B cell (primary cell): Measurements from ENCODE around the gene CMPK2. TPM values are rescaled to one million over a fixed set of nuclear protein-coding genes. Genes with fewer than 3 reads are reported as not detected.
A peak's percentile ranks its signal among the peaks of the same experiment; 100 is the strongest.

Experiments
- ATAC-seq: fragments of 200-7000 bp; cut with Tn5 transposase; one replicate; pipeline ENCODE4 v1.10.0; 2021; ENCODE audit warnings: low read depth, mild to moderate bottlenecking, moderate number of reproducible peaks, moderate library complexity
- CTCF ChIA-PET: fragments of 350-600 bp; sonication (Branson Sonifier 250); formaldehyde crosslinking; loops from one replicate; lab custom pipeline; 2021; ENCODE audit warnings: antibody characterized with exemption, inconsistent platforms; lab: Charles Lee
- POLR2A ChIA-PET: fragments of 350-600 bp; sonication (Branson Sonifier 250); formaldehyde crosslinking; loops from one replicate; lab custom pipeline; 2021; ENCODE audit warnings: antibody characterized with exemption; lab: Charles Lee
- DNase-seq: peaks from one replicate; pipeline ENCODE4 v3.0.0; 2013
- H2AFZ ChIP-seq: 2 replicates; pipeline ENCODE4 v1.6.1; 2012; ENCODE audit warnings: mild to moderate bottlenecking, low read depth, low read length; ENCODE audit not compliant: insufficient read depth, poor library complexity, severe bottlenecking
- H3K27ac ChIP-seq, 2 donors: 1 replicate in 1 of 2; 2 replicates in 1 of 2; pipeline ENCODE4 v1.5.1; 2012 to 2013; ENCODE audit warnings: low read length in 2 of 2, mild to moderate bottlenecking in 2 of 2, moderate library complexity in 1 of 2
- H3K27me3 ChIP-seq, 4 experiments: fragments of 200-600 bp in 1 of 4; sonication (generic) in 1 of 4; replicated peaks in 1 of 4; 1 replicate in 2 of 4; 2 replicates in 2 of 4; pipeline versions ENCODE4 v1.6.1 to v1.7.0; 2013 to 2016; ENCODE audit warnings: low read length in 3 of 4, mild to moderate bottlenecking in 2 of 4, mixed read lengths in 1 of 4, moderate library complexity in 1 of 4; ENCODE audit not compliant: insufficient read depth in 4 of 4, control insufficient read depth in 3 of 4; ENCODE audit errors: control extremely low read depth in 1 of 4
- H3K36me3 ChIP-seq, 2 experiments: replicated peaks in 1 of 2; 1 replicate in 1 of 2; 2 replicates in 1 of 2; pipeline versions ENCODE4 v1.6.1 to v1.7.1; 2013; ENCODE audit warnings: low read length in 1 of 2; ENCODE audit not compliant: insufficient read depth in 2 of 2, control insufficient read depth in 1 of 2; ENCODE audit errors: control extremely low read depth in 1 of 2, extremely low read depth in 1 of 2
- H3K4me1 ChIP-seq, 2 donors: fragments of 200-600 bp in 1 of 2; sonication (generic) in 1 of 2; 1 replicate in 1 of 2; 2 replicates in 1 of 2; pipeline versions ENCODE4 v1.5.1 to v1.6.1; 2013 to 2017; ENCODE audit warnings: low read length in 2 of 2; ENCODE audit not compliant: control insufficient read depth in 2 of 2, insufficient read depth in 2 of 2
- H3K4me2 ChIP-seq: replicated peaks from 2 replicates; pipeline ENCODE3; 2012; ENCODE audit warnings: mild to moderate bottlenecking, low read depth, low read length; ENCODE audit not compliant: poor library complexity, severe bottlenecking
- H3K4me3 ChIP-seq, 5 experiments: fragments of 200-600 bp in 1 of 5; sonication (generic) in 1 of 5; 1 replicate in 3 of 5; 2 replicates in 2 of 5; pipeline versions ENCODE4 v1.5.1 to v1.7.0; 2011 to 2016; ENCODE audit warnings: low read length in 4 of 5, mild to moderate bottlenecking in 4 of 5, low read depth in 2 of 5, control low read depth in 1 of 5, moderate library complexity in 1 of 5; ENCODE audit not compliant: insufficient read depth in 1 of 5; ENCODE audit errors: control extremely low read depth in 1 of 5, extremely low read depth in 1 of 5
- H3K79me2 ChIP-seq: fragments of 200-600 bp; sonication (generic); one replicate; pipeline ENCODE4 v1.6.0; 2016; ENCODE audit warnings: low read length; ENCODE audit not compliant: control insufficient read depth, insufficient read depth
- H3K9ac ChIP-seq: fragments of 200-600 bp; sonication (generic); 2 replicates; pipeline ENCODE4 v1.6.1; 2017; ENCODE audit warnings: mild to moderate bottlenecking, low read length, moderate library complexity
- H3K9me3 ChIP-seq, 3 donors: one replicate each; pipeline versions ENCODE4 v1.6.1 to v1.7.1; 2013; ENCODE audit warnings: low read length in 2 of 3; ENCODE audit not compliant: control insufficient read depth in 2 of 3, insufficient read depth in 1 of 3; ENCODE audit errors: control extremely low read depth in 1 of 3
- H4K20me1 ChIP-seq: 2 replicates; pipeline ENCODE4 v1.6.0; 2012; ENCODE audit warnings: mild to moderate bottlenecking, low read length; ENCODE audit not compliant: insufficient read depth, control insufficient read depth, poor library complexity, severe bottlenecking
- H3K27ac Mint-ChIP-seq: one replicate; pipeline ENCODE4 v1.8.0; 2021; ENCODE audit warnings: mixed read lengths
- H3K27me3 Mint-ChIP-seq: one replicate; pipeline ENCODE4 v1.8.0; 2021; ENCODE audit warnings: mixed read lengths
- H3K4me1 Mint-ChIP-seq: one replicate; pipeline ENCODE4 v1.8.0; 2021; ENCODE audit warnings: mixed read lengths
- H3K4me3 Mint-ChIP-seq: one replicate; pipeline ENCODE4 v1.8.0; 2021; ENCODE audit warnings: mixed read lengths
- H3K9me3 Mint-ChIP-seq: one replicate; pipeline ENCODE4 v1.8.0; 2022; ENCODE audit warnings: mixed read lengths; ENCODE audit not compliant: insufficient read depth
- EZH2 ChIP-seq: IDR thresholded peaks from 2 replicates; pipeline ENCODE4 v1.6.1; 2012; ENCODE audit warnings: borderline replicate concordance, low read depth, mild to moderate bottlenecking, moderate library complexity, low read length; ENCODE audit not compliant: insufficient read depth, poor library complexity, severe bottlenecking
- WGBS: methylation state at CpG from one replicate; pipeline ENCODE4 v1.1.5; 2013; ENCODE audit warnings: missing lambda C conversion rate; ENCODE audit not compliant: insufficient coverage; 5-methylcytosine and 5-hydroxymethylcytosine counted together
- intact Hi-C: fragments of 100-400 bp; cut with micrococcal nuclease; formaldehyde crosslinking; loops from one replicate; pipeline ENCODE4 v1.10.0; 2022
- polyA minus RNA-seq: library from RNA; depleted of rRNA, polyadenylated mRNA; stranded (reverse); fragments of >200 nt; gene quantifications from 2 replicates; pipeline ENCODE4 v1.2.3, GENCODE V29; 2012
- polyA plus RNA-seq: library from polyadenylated mRNA; depleted of rRNA; stranded (reverse); fragments of >200 nt; gene quantifications from 2 replicates; pipeline ENCODE4 v1.2.3, GENCODE V29; 2012
- total RNA-seq, 2 donors: library from RNA; stranded (reverse); fragments of 120-200 nt in 1 of 2; gene quantifications; 1 replicate in 1 of 2; 2 replicates in 1 of 2; pipeline versions ENCODE4 v1.2.3 to v1.2.4, GENCODE V29; 2013 to 2022
- TF ChIP-seq, protein P1 (sequence below): fragments of 200-600 bp; IDR thresholded peaks from one replicate; pipeline ENCODE4 v1.8.0; 2022; ENCODE audit warnings: antibody characterized with exemption, mild to moderate bottlenecking

CMPK2 gene, protein sequence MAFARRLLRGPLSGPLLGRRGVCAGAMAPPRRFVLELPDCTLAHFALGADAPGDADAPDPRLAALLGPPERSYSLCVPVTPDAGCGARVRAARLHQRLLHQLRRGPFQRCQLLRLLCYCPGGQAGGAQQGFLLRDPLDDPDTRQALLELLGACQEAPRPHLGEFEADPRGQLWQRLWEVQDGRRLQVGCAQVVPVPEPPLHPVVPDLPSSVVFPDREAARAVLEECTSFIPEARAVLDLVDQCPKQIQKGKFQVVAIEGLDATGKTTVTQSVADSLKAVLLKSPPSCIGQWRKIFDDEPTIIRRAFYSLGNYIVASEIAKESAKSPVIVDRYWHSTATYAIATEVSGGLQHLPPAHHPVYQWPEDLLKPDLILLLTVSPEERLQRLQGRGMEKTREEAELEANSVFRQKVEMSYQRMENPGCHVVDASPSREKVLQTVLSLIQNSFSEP
- total RNA-seq, result 2.0 and 2.9 TPM in 2 replicates
- 1.4 TPM for total RNA-seq (2013)
- 1.2 and 2.8 TPM in 2 replicates for polyA plus RNA-seq
- polyA minus RNA-seq, result 2.8 and 6.4 TPM in 2 replicates

DNA sequence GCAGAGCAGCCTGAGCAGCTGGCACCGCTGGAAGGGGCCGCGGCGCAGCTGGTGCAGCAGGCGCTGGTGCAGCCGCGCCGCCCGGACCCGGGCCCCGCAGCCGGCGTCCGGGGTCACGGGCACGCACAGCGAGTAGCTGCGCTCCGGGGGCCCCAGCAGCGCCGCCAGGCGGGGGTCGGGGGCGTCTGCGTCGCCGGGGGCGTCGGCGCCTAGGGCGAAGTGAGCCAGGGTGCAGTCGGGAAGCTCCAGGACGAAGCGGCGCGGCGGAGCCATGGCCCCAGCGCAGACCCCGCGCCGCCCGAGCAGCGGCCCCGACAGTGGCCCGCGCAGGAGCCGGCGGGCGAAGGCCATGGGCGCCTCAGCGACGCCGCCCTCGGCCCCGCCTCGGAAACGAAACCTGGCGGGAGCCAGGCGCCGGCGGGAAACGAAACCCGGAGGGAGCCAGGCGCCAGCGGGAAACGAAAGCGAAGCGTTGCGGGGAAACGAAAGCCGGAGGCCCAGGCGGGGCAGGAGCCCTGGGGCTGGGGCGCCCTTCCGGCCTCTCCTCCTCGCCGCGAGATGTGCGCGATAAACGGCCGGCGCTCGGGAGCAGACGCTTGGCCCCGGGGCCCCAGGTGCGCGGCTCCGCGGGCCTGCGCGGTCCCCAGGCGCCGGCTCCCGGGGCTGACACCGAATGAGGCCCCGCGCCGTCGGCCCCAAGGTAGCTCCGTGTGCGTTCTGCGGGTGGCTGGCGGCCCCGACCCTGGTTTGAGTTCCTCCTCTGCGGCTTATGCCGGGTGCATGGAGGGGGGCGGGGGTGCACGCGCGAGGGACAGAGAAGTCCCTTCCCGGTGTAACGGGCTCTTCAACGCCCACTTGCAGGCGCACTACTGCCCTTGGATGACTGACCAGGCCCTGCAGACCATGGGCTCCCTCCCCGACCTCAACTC, at the start of gene CMPK2:
CMPK2 (minus strand) TSS at position 562 of the 929 bp plus-strand sequence; CDS start at position 351, 211 bp downstream.
- peak within 1 kb of the TSS; percentile 94 for H3K4me3 Mint-ChIP-seq
- Histone ChIP-seq H3K9ac (peak within 1 kb of the TSS; percentile 69), H3K27ac (peak within 1 kb of the TSS in 1 of 2 donors; percentile 27), H3K9me3 (no peaks in the 10 kb centered on the region), H3K4me1 (peaks cover 9 to 13% of the 10 kb centered on the region in 2 donors), H3K4me2 (peak within 1 kb of the TSS; percentile 89), H2AFZ (peak within 1 kb of the TSS; percentile 90), H3K4me3 (peak within 1 kb of the TSS in 4 of 5 experiments; percentile 64 to 75 (median 72)), H3K36me3 (no peaks in the 10 kb centered on the region), H4K20me1 (no peaks in the 10 kb centered on the region), H3K27me3 (no peaks in the 10 kb centered on the region), H3K79me2 (no peaks in the 10 kb centered on the region)
- peaks cover 13% of the 10 kb centered on the region for H3K4me1 Mint-ChIP-seq
- peak; percentile 80 for DNase-seq
- no peaks in the 10 kb centered on the region for H3K27me3 Mint-ChIP-seq
- peak; percentile 74 for ATAC-seq
- peaks cover 2% of the 10 kb centered on the region for H3K9me3 Mint-ChIP-seq
- intact Hi-C loops, result loop anchor here (1.0 to 5.0 kb wide), 2 partner anchors 12 to 52 kb away; partner anchors contain the start of genes RNF144A and RSAD2
- peak within 1 kb of the TSS; percentile 81 for H3K27ac Mint-ChIP-seq
- ChIA-PET POLR2A (interaction anchor here (1.0 kb wide), 1 partner anchor 12 kb away, joined by 3 read pairs; the partner anchor contains the start of gene RSAD2), CTCF (interaction anchor here (0.5 to 2.1 kb wide), 8 partner anchors 8 to 179 kb away, joined by 3 to 7 read pairs (median 4); no protein-coding TSS in a partner anchor)
- TF ChIP-seq, protein P1, sequence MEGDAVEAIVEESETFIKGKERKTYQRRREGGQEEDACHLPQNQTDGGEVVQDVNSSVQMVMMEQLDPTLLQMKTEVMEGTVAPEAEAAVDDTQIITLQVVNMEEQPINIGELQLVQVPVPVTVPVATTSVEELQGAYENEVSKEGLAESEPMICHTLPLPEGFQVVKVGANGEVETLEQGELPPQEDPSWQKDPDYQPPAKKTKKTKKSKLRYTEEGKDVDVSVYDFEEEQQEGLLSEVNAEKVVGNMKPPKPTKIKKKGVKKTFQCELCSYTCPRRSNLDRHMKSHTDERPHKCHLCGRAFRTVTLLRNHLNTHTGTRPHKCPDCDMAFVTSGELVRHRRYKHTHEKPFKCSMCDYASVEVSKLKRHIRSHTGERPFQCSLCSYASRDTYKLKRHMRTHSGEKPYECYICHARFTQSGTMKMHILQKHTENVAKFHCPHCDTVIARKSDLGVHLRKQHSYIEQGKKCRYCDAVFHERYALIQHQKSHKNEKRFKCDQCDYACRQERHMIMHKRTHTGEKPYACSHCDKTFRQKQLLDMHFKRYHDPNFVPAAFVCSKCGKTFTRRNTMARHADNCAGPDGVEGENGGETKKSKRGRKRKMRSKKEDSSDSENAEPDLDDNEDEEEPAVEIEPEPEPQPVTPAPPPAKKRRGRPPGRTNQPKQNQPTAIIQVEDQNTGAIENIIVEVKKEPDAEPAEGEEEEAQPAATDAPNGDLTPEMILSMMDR, result peak; percentile 34
- no peak for TF ChIP-seq EZH2
- under 1% methylated on average over 115 of the region's 115 CpGs for WGBS
